HL-60 (cell line): ENCODE results near the gene CAMK2D.

Source experiments
- CTCF ChIP-seq: IDR thresholded peaks from one replicate; pipeline ENCODE4 v1.5.1; 2011; ENCODE audit warnings: low read length, control low read depth, inconsistent platforms; ENCODE audit not compliant: insufficient read depth
- GABPA ChIP-seq: IDR thresholded peaks from 2 replicates; pipeline ENCODE4 v1.6.1; 2012; ENCODE audit warnings: low read depth
- POLR2AphosphoS5 ChIP-seq: IDR thresholded peaks from 2 replicates; pipeline ENCODE4 v1.6.1; 2012; ENCODE audit warnings: low read depth

- TF ChIP-seq CTCF (no peak), POLR2AphosphoS5 (no peak), GABPA (no peak)
Observed at GRCh38 chr4:113404167-113404571, 357.4 kb downstream of the CAMK2D start.
